Measurements from ENCODE around the gene SEMA5B.

SEMA5B gene

DNA sequence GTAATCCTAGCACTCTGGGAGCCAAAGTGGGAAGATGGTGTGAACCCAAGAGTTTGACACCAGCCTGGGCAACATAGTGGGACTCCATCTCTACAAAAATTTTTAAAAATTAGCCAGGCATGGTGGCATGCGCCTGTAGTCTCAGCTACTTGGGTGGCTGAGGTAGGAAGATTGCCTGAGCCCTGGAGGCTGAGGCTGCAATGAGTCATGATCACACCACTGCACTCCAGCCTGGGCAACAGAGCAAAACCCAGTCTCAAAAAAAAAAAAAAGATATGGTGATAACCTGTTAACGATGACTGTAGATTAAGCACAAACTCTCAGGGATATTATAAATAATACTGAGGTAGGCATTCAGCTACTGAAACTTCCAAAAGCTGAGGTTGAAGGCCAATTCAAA is 125.2 kb downstream of the SEMA5B start:
- TF ChIP-seq, protein P1, sequence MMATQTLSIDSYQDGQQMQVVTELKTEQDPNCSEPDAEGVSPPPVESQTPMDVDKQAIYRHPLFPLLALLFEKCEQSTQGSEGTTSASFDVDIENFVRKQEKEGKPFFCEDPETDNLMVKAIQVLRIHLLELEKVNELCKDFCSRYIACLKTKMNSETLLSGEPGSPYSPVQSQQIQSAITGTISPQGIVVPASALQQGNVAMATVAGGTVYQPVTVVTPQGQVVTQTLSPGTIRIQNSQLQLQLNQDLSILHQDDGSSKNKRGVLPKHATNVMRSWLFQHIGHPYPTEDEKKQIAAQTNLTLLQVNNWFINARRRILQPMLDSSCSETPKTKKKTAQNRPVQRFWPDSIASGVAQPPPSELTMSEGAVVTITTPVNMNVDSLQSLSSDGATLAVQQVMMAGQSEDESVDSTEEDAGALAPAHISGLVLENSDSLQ (IDR thresholded peaks at IDR 0.05) = no peak
- no peak for TF ChIP-seq TARDBP (IDR thresholded peaks at IDR 0.05)
- TF ChIP-seq HDGF (IDR thresholded peaks at IDR 0.05; ENCODE audit: borderline replicate concordance) = no peak
- no peak for DNase-seq (ENCODE audit: extremely low spot score)
- CTCF ChIA-PET = interaction anchor here (1.0 kb wide), 1 partner anchor 147 kb away, joined by 4 read pairs; no protein-coding TSS in a partner anchor
- POLR2A ChIA-PET = no interaction called here

DNA sequence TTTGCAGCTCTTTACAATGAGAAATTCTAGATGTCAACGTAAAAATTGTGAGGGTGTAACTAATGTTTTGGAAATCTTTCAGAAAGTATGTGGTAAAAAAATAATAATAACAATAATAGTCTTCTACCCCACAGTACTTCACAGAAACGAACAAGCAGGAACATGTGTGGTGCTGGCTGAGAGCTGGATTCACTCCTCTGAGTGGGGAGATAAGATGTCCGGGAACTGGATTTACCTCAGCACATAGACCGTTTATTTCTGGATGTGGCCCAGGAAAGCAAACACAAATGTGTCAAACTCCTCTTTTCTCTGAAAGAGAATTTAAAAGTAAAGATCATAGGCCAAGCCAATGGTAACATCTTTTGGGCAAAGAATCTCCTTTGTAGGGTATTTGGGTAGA is 129.3 kb downstream of the SEMA5B start:
- TF ChIP-seq ZNF384 (IDR thresholded peaks at IDR 0.05) = no peak
- no peak for TF ChIP-seq CTBP1 (IDR thresholded peaks at IDR 0.05; ENCODE audit: borderline replicate concordance)
- TF ChIP-seq FOXA1 (IDR thresholded peaks at IDR 0.05) = no peak
- no peak for TF ChIP-seq L3MBTL2 (conservative IDR thresholded peaks at IDR 0.05)
- TF ChIP-seq FOXK2 (IDR thresholded peaks at IDR 0.05) = no peak
- no peak for TF ChIP-seq HDGF (IDR thresholded peaks at IDR 0.05; ENCODE audit: borderline replicate concordance)
- no peak for TF ChIP-seq FOXM1 (IDR thresholded peaks at IDR 0.05; ENCODE audit: borderline replicate concordance)
- TF ChIP-seq ARNT (IDR thresholded peaks at IDR 0.05) = no peak
- TF ChIP-seq TARDBP (IDR thresholded peaks at IDR 0.05) = no peak
- no peak for TF ChIP-seq SUZ12 (IDR thresholded peaks at IDR 0.05)
- TF ChIP-seq NFRKB (IDR thresholded peaks at IDR 0.05) = no peak
- no peak for TF ChIP-seq LEF1 (IDR thresholded peaks at IDR 0.05; ENCODE audit: borderline replicate concordance)
- TF ChIP-seq SP1 (IDR thresholded peaks at IDR 0.05) = no peak
- no peak for TF ChIP-seq BHLHE40 (IDR thresholded peaks at IDR 0.05; ENCODE audit: borderline replicate concordance)
- TF ChIP-seq ELF4 (IDR thresholded peaks at IDR 0.05) = no peak
- TF ChIP-seq, protein P1 (IDR thresholded peaks at IDR 0.05) = no peak
- ChIA-PET CTCF (no interaction called here), POLR2A (no interaction called here)
- no peak for DNase-seq (ENCODE audit: extremely low spot score)

DNA sequence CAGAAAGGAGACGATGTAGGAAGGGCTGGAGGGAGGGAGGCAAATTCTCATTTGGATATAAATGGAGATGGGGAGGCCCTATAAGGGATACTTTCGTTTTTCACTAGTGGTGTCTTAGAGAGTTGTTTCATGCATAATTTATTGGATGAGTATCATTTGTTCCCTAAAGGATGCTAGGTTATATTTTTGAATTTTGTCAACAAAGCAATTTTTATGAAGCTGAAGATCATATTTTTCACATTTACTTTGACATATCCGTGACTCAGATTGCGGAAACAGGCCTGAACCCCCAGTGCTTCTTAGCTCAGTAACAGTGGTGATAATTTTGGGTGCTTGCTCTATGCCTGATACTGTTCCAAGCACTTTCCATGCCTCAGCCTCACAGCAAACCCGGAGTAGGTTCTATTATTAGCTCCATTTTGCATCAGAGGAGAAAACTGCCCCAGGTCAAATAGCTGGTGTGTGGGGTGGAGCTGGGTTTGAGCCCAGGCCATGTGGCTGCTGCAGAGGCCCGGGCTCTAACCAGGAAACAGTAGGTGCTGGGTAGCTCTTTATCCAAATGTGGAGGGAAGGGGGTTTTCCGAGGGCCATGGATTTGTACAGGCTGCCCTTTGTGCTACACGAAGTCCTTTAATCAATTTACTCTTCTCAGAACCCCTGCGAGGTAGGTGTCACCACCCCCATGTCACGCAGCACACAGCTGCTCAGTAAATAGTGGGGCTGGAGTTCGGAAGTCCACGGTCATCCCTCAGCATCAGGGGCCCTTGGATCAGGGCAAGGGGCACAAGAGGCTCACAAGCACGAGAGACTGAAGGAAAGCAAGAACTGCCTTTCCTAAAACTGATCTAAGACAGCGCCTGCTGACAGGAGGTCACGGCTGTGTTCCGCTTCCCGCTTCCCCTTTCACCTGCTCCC is 133.6 kb downstream of the SEMA5B start:
- ChIA-PET POLR2A (no interaction called here), CTCF (no interaction called here)
- DNase-seq (ENCODE audit: extremely low spot score) = no peak
- TF ChIP-seq HDGF (IDR thresholded peaks at IDR 0.05; ENCODE audit: borderline replicate concordance) = no peak
- TF ChIP-seq FOXK2 (IDR thresholded peaks at IDR 0.05) = no peak
- TF ChIP-seq FOXA1 (IDR thresholded peaks at IDR 0.05) = no peak
- TF ChIP-seq CTBP1 (IDR thresholded peaks at IDR 0.05; ENCODE audit: borderline replicate concordance) = no peak
- TF ChIP-seq, protein P1 (IDR thresholded peaks at IDR 0.05) = no peak
- TF ChIP-seq NFRKB (IDR thresholded peaks at IDR 0.05) = no peak
- no peak for TF ChIP-seq FOXM1 (IDR thresholded peaks at IDR 0.05; ENCODE audit: borderline replicate concordance)
- no peak for TF ChIP-seq BHLHE40 (IDR thresholded peaks at IDR 0.05; ENCODE audit: borderline replicate concordance)
- TF ChIP-seq L3MBTL2 (conservative IDR thresholded peaks at IDR 0.05) = no peak
- TF ChIP-seq SUZ12 (IDR thresholded peaks at IDR 0.05) = no peak
- TF ChIP-seq SP1 (IDR thresholded peaks at IDR 0.05) = no peak
- no peak for TF ChIP-seq ZNF384 (IDR thresholded peaks at IDR 0.05)
- TF ChIP-seq TARDBP (IDR thresholded peaks at IDR 0.05) = no peak
- TF ChIP-seq ELF4 (IDR thresholded peaks at IDR 0.05) = no peak
- TF ChIP-seq ARNT (IDR thresholded peaks at IDR 0.05) = no peak
- TF ChIP-seq LEF1 (IDR thresholded peaks at IDR 0.05; ENCODE audit: borderline replicate concordance) = no peak

DNA sequence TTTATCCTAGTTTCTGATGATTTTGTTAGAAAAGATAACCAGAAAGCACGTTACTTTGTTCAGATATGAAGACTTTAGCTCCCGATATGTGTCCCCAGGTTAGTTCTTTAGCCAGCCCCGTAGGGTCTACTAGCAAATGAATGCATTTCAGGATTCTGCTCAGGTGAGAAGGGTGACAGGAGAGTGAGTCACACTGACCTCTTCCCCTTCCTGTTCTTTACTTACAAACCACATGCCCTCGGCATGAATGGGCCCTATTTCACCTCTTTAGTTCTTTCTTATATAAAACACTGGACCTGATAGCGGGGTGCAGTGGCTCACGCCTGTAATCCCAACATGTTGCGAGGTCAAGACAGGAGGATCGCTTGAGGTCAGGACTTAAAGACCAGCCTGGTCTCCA is 134.3 kb downstream of the SEMA5B start:
- POLR2A ChIA-PET = no interaction called here
- CTCF ChIA-PET = no interaction called here
- DNase-seq (ENCODE audit: extremely low spot score) = no peak
- TF ChIP-seq FOXK2 (IDR thresholded peaks at IDR 0.05) (no peak), L3MBTL2 (conservative IDR thresholded peaks at IDR 0.05) (no peak), ARNT (IDR thresholded peaks at IDR 0.05) (no peak), SP1 (IDR thresholded peaks at IDR 0.05) (no peak), SUZ12 (IDR thresholded peaks at IDR 0.05) (no peak), BHLHE40 (IDR thresholded peaks at IDR 0.05; ENCODE audit: borderline replicate concordance) (no peak), NFRKB (IDR thresholded peaks at IDR 0.05) (no peak), ELF4 (IDR thresholded peaks at IDR 0.05) (no peak), ZNF384 (IDR thresholded peaks at IDR 0.05) (no peak), LEF1 (IDR thresholded peaks at IDR 0.05; ENCODE audit: borderline replicate concordance) (no peak), HDGF (IDR thresholded peaks at IDR 0.05; ENCODE audit: borderline replicate concordance) (no peak)
- TF ChIP-seq, protein P1 (IDR thresholded peaks at IDR 0.05) = no peak

DNA sequence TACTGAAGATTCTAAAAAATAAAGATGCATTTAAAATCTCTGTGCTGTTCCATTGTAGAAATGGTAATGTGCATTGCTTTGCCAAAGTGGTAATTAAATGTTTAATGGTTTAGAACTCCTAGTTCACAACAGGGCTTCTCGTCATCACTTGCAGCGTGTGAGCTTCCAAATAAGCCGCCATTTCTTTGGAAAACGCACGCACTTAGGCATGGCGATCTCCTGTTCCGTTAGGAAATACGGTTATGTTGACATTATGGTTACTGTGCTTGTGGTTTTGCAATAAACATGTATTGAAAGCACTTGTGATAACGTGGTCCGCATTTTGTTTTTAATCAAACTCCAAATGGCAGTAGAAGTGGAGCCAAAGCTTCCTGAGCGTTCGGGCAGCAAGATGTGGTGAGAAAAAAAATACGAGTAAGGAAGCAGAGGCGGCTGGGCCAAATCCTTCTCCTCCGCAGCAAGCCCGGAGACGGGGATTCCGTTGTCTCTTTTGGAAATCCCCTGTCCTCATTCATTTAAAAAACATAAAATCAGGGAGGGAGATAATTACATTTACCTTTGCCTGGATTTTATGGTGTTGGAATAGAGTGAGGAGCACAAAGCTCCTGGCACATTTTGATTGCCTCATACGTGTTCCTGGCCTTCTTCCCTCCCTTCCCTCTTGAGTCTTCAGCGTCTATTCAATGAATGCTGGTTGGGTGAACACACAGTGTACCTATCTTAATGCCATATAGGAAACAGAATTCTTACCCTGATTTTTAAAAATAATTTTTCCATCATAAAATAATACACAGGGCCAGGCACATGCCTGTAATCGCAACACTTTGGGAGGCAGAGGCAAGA is 135.2 kb downstream of the SEMA5B start:
- no peak for TF ChIP-seq L3MBTL2 (conservative IDR thresholded peaks at IDR 0.05)
- no peak for TF ChIP-seq NFRKB (IDR thresholded peaks at IDR 0.05)
- TF ChIP-seq ZNF384 (IDR thresholded peaks at IDR 0.05) = no peak
- CTCF ChIA-PET = no interaction called here
- POLR2A ChIA-PET = no interaction called here
- no peak for DNase-seq (ENCODE audit: extremely low spot score)

Measured in HEK293T (cell line).